ENCODE data around the gene ASTL.

DNA sequence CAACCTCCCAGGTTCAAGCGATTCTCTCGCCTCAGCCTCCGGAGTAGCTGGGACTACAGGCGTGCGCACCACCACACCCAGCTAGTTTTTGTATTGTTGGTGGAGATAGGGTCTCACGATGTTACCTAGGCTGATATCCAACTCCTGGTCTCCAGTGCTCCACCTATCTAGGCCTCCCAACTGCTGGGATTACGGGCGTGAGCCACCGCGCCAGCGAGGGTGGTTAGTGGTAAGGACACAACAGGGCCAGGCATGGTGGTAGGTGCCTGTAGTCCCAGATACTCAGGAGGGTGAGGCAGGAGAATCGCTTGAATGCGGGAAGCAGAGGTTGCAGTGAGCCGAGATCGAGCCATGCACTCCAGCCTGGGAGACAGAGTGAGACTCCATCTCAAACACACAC is 33.5 kb upstream of the ASTL start:
- TF ChIP-seq, protein P1, sequence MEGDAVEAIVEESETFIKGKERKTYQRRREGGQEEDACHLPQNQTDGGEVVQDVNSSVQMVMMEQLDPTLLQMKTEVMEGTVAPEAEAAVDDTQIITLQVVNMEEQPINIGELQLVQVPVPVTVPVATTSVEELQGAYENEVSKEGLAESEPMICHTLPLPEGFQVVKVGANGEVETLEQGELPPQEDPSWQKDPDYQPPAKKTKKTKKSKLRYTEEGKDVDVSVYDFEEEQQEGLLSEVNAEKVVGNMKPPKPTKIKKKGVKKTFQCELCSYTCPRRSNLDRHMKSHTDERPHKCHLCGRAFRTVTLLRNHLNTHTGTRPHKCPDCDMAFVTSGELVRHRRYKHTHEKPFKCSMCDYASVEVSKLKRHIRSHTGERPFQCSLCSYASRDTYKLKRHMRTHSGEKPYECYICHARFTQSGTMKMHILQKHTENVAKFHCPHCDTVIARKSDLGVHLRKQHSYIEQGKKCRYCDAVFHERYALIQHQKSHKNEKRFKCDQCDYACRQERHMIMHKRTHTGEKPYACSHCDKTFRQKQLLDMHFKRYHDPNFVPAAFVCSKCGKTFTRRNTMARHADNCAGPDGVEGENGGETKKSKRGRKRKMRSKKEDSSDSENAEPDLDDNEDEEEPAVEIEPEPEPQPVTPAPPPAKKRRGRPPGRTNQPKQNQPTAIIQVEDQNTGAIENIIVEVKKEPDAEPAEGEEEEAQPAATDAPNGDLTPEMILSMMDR (IDR thresholded peaks at IDR 0.05; ENCODE audit: low read depth, low read length, missing input control), result no peak
- TF ChIP-seq GABPA (IDR thresholded peaks at IDR 0.05 in 1 of 2, conservative IDR thresholded peaks at IDR 0.05 in 1 of 2) (no peak), RXRA (IDR thresholded peaks at IDR 0.05) (no peak), RAD21 (IDR thresholded peaks at IDR 0.05) (no peak), EGR1 (IDR thresholded peaks at IDR 0.05; ENCODE audit: low read depth in 2 of 2) (no peak), SP1 (IDR thresholded peaks at IDR 0.05) (no peak), TAF1 (conservative IDR thresholded peaks at IDR 0.05) (no peak), JUND (IDR thresholded peaks at IDR 0.05) (no peak)
- TF ChIP-seq, protein P2, sequence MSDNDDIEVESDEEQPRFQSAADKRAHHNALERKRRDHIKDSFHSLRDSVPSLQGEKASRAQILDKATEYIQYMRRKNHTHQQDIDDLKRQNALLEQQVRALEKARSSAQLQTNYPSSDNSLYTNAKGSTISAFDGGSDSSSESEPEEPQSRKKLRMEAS (IDR thresholded peaks at IDR 0.05), result no peak
- TF ChIP-seq, protein P3, sequence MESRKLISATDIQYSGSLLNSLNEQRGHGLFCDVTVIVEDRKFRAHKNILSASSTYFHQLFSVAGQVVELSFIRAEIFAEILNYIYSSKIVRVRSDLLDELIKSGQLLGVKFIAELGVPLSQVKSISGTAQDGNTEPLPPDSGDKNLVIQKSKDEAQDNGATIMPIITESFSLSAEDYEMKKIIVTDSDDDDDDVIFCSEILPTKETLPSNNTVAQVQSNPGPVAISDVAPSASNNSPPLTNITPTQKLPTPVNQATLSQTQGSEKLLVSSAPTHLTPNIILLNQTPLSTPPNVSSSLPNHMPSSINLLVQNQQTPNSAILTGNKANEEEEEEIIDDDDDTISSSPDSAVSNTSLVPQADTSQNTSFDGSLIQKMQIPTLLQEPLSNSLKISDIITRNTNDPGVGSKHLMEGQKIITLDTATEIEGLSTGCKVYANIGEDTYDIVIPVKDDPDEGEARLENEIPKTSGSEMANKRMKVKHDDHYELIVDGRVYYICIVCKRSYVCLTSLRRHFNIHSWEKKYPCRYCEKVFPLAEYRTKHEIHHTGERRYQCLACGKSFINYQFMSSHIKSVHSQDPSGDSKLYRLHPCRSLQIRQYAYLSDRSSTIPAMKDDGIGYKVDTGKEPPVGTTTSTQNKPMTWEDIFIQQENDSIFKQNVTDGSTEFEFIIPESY (IDR thresholded peaks at IDR 0.05), result no peak
- TF ChIP-seq, protein P4, sequence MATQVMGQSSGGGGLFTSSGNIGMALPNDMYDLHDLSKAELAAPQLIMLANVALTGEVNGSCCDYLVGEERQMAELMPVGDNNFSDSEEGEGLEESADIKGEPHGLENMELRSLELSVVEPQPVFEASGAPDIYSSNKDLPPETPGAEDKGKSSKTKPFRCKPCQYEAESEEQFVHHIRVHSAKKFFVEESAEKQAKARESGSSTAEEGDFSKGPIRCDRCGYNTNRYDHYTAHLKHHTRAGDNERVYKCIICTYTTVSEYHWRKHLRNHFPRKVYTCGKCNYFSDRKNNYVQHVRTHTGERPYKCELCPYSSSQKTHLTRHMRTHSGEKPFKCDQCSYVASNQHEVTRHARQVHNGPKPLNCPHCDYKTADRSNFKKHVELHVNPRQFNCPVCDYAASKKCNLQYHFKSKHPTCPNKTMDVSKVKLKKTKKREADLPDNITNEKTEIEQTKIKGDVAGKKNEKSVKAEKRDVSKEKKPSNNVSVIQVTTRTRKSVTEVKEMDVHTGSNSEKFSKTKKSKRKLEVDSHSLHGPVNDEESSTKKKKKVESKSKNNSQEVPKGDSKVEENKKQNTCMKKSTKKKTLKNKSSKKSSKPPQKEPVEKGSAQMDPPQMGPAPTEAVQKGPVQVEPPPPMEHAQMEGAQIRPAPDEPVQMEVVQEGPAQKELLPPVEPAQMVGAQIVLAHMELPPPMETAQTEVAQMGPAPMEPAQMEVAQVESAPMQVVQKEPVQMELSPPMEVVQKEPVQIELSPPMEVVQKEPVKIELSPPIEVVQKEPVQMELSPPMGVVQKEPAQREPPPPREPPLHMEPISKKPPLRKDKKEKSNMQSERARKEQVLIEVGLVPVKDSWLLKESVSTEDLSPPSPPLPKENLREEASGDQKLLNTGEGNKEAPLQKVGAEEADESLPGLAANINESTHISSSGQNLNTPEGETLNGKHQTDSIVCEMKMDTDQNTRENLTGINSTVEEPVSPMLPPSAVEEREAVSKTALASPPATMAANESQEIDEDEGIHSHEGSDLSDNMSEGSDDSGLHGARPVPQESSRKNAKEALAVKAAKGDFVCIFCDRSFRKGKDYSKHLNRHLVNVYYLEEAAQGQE (IDR thresholded peaks at IDR 0.05), result no peak

All from liver (tissue), 3 donors.